Effector memory CD4-positive, alpha-beta T cell (primary cell): ENCODE results near the gene WDR90.

Source experiments
- DNase-seq, 3 donors: peaks; one replicate each; pipeline ENCODE4 v3.0.0-alpha.2; 2020
- H3K27ac ChIP-seq: 2 replicates; pipeline ENCODE4 v1.7.0; 2013; ENCODE audit warnings: mild to moderate bottlenecking, low read length, moderate library complexity; ENCODE audit not compliant: insufficient read depth, poor library complexity, severe bottlenecking
- H3K27me3 ChIP-seq: replicated peaks from 2 replicates; pipeline ENCODE4 v1.7.0; 2013; ENCODE audit warnings: mild to moderate bottlenecking, low read length; ENCODE audit not compliant: insufficient read depth, control insufficient read depth, poor library complexity, severe bottlenecking
- H3K36me3 ChIP-seq: 2 replicates; pipeline ENCODE4 v1.7.0; 2013; ENCODE audit warnings: mild to moderate bottlenecking, low read length, moderate library complexity; ENCODE audit not compliant: control insufficient read depth, insufficient read depth
- H3K4me1 ChIP-seq: 2 replicates; pipeline ENCODE4 v1.7.0; 2013; ENCODE audit warnings: low read length, mild to moderate bottlenecking; ENCODE audit not compliant: control insufficient read depth, insufficient read depth, poor library complexity, severe bottlenecking
- H3K4me3 ChIP-seq: 2 replicates; pipeline ENCODE4 v1.7.0; 2013; ENCODE audit warnings: low read length, low read depth, mild to moderate bottlenecking; ENCODE audit not compliant: insufficient read depth, poor library complexity, severe bottlenecking
- H3K9me3 ChIP-seq: 2 replicates; pipeline ENCODE4 v1.7.0; 2013; ENCODE audit warnings: mild to moderate bottlenecking, low read length, moderate library complexity; ENCODE audit not compliant: control insufficient read depth

Gene WDR90

GRCh38 chr16:714558-715476 is 65.7 kb downstream of the WDR90 start, which contains the start of gene METRN:
Gene METRN (plus strand): TSS chr16:715118. CDS start chr16:715290, 172 bp downstream.
- Histone ChIP-seq H3K27ac (no peak within 1 kb of the TSS), H3K36me3 (no peaks in the 10 kb centered on the region), H3K4me3 (peak within 1 kb of the TSS; percentile 53), H3K27me3 (peaks cover 18% of the 10 kb centered on the region), H3K9me3 (no peaks in the 10 kb centered on the region), H3K4me1 (peaks cover 11% of the 10 kb centered on the region)
- DNase-seq = peak; percentile 75 to 84 (median 77)

GRCh38 chr16:715477-716199 is 66.5 kb downstream of the WDR90 start:
- Histone ChIP-seq H3K4me3 (peak overlapping the region; percentile 53), H3K36me3 (no peaks in the 10 kb centered on the region), H3K27ac (no peak overlapping the region), H3K9me3 (no peaks in the 10 kb centered on the region), H3K27me3 (peaks cover 10% of the 10 kb centered on the region), H3K4me1 (peaks cover 18% of the 10 kb centered on the region)
- no peak for DNase-seq

- no peak for DNase-seq
- Histone ChIP-seq H3K27ac (no peak overlapping the region), H3K4me1 (peaks cover 23% of the 10 kb centered on the region)
Measured at GRCh38 chr16:716200-716568, 67.0 kb downstream of the WDR90 start.

GRCh38 chr16:716768-717325 is 67.7 kb downstream of the WDR90 start:
- no peak overlapping the region for H3K4me3 ChIP-seq
- no peak for DNase-seq
- H3K27me3 ChIP-seq = no peaks in the 10 kb centered on the region
- no peak overlapping the region for H3K27ac ChIP-seq
- no peaks in the 10 kb centered on the region for H3K36me3 ChIP-seq
- peaks cover 30% of the 10 kb centered on the region for H3K4me1 ChIP-seq
- H3K9me3 ChIP-seq = no peaks in the 10 kb centered on the region

More at GRCh38 chr16:716200-716568, 67.0 kb downstream of the WDR90 start:
- H3K36me3 ChIP-seq = no peaks in the 10 kb centered on the region
- no peaks in the 10 kb centered on the region for H3K9me3 ChIP-seq
- H3K4me3 ChIP-seq = no peak overlapping the region
- peaks cover 5% of the 10 kb centered on the region for H3K27me3 ChIP-seq
